ENCODE results near the gene SYNGR4. TPM values are rescaled to one million over a fixed set of nuclear protein-coding genes. Genes with fewer than 3 reads are reported as not detected.
A peak's percentile ranks its signal among the peaks of the same experiment; 100 is the strongest.

Gene SYNGR4
- total and polyA plus RNA-seq, 8 donors: not detected

GRCh38 chr19:48417421-48417820 lies 53.3 kb downstream of the SYNGR4 start:
- Histone ChIP-seq H3K4me1 (peaks cover 15 to 23% (median 20%) of the 10 kb centered on the region in 4 donors), H3K36me3 (no peaks in the 10 kb centered on the region), H3K27me3 (peaks cover 0 to 67% (median 25%) of the 10 kb centered on the region in 3 donors), H3K9me3 (no peaks in the 10 kb centered on the region), H3K27ac (no peak overlapping the region), H3K4me3 (no peak overlapping the region)
- TF ChIP-seq POLR2A (IDR thresholded peaks at IDR 0.05) (no peak), POLR2AphosphoS5 (IDR thresholded peaks at IDR 0.05) (no peak), CTCF (IDR thresholded peaks at IDR 0.05) (no peak), EP300 (IDR thresholded peaks at IDR 0.05) (no peak)
- DNase-seq: no peak
- intact Hi-C loops (cut with DNase I; ENCODE audit: low total_unique reads): no loop called here
- WGBS, 5 donors: 62 to 73% (median 64%) methylated on average over 7 of the region's 7 CpGs

GRCh38 chr19:48418317-48419064 lies 54.3 kb downstream of the SYNGR4 start:
- Histone ChIP-seq H3K4me3 (no peak overlapping the region), H3K9me3 (no peaks in the 10 kb centered on the region), H3K27ac (no peak overlapping the region), H3K4me1 (peaks cover 15 to 23% (median 20%) of the 10 kb centered on the region in 4 donors), H3K36me3 (no peaks in the 10 kb centered on the region), H3K27me3 (peaks cover 0 to 63% (median 25%) of the 10 kb centered on the region in 3 donors)
- TF ChIP-seq CTCF (IDR thresholded peaks at IDR 0.05) (no peak), POLR2A (IDR thresholded peaks at IDR 0.05) (no peak), POLR2AphosphoS5 (IDR thresholded peaks at IDR 0.05) (no peak), EP300 (IDR thresholded peaks at IDR 0.05) (no peak)
- 68 to 83% (median 72%) methylated on average over 6 of the region's 6 CpGs for WGBS, 5 donors
- intact Hi-C loops (cut with DNase I; ENCODE audit: low total_unique reads): no loop called here
- peak in 1 of 2 donors; percentile 8 for DNase-seq

GRCh38 chr19:48419158-48419920 lies 55.2 kb downstream of the SYNGR4 start:
- 57 to 65% (median 63%) methylated on average over 31 of the region's 31 CpGs for WGBS, 5 donors
- no peak overlapping the region for H3K27ac ChIP-seq
- peak overlapping the region in 1 of 4 donors; percentile 9 for H3K4me3 ChIP-seq
- TF ChIP-seq EP300 (IDR thresholded peaks at IDR 0.05) (no peak), POLR2AphosphoS5 (IDR thresholded peaks at IDR 0.05) (no peak), POLR2A (IDR thresholded peaks at IDR 0.05) (no peak), CTCF (IDR thresholded peaks at IDR 0.05) (no peak)
- DNase-seq: peak; percentile 49 to 77
- no peaks in the 10 kb centered on the region for H3K9me3 ChIP-seq
- intact Hi-C loops (cut with DNase I; ENCODE audit: low total_unique reads): no loop called here
- no peaks in the 10 kb centered on the region for H3K36me3 ChIP-seq
- H3K27me3 ChIP-seq: peaks cover 0 to 54% (median 22%) of the 10 kb centered on the region in 3 donors
- H3K4me1 ChIP-seq: peaks cover 15 to 19% (median 18%) of the 10 kb centered on the region in 4 donors

- no peak overlapping the region for H3K27ac ChIP-seq
- no peaks in the 10 kb centered on the region for H3K36me3 ChIP-seq
- WGBS, 5 donors: 65 to 77% (median 71%) methylated on average over 10 to 16 of the region's 16 CpGs
- H3K4me3 ChIP-seq: no peak overlapping the region
- peak in 1 of 2 donors; percentile 14 for DNase-seq
- H3K9me3 ChIP-seq: no peaks in the 10 kb centered on the region
- intact Hi-C loops (cut with DNase I; ENCODE audit: low total_unique reads): no loop called here
- TF ChIP-seq POLR2AphosphoS5 (IDR thresholded peaks at IDR 0.05) (no peak), CTCF (IDR thresholded peaks at IDR 0.05) (no peak), POLR2A (IDR thresholded peaks at IDR 0.05) (no peak), EP300 (IDR thresholded peaks at IDR 0.05) (no peak)
- peaks cover 0 to 8% (median 0%) of the 10 kb centered on the region in 4 donors for H3K4me1 ChIP-seq
- peaks cover 0 to 32% (median under 1%) of the 10 kb centered on the region in 3 donors for H3K27me3 ChIP-seq
These were observed 57.4 kb downstream of the SYNGR4 start for GRCh38 chr19:48421548-48421947.
